Measurements from ENCODE around the gene PRSS8.

Gene PRSS8

DNA sequence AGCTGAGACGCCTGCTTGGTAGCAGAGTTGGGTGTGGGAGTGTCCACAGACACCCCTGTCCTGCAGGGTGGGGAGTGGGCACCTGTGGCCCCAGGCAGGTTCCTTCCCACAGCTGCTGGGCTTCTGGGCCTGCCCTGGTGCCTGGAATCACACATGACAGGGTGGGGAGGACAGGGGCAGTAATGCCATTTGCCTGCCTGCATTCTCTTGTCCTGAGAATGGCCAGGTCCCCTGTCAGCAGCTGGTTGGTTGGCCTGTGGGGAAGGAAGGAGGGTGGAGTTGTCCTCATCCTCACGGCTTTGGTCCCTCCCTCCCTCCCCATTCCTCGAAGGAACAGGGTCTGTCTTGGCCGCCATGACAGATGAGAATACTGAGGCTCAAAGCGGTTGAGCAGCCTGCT lies 52.0 kb downstream of the PRSS8 start:
- no peak for DNase-seq (ENCODE audit: low read depth in 3 of 3, low spot score in 1 of 3)

GRCh38 chr16:31083081-31083480 lies 52.4 kb downstream of the PRSS8 start:
- no peak for DNase-seq (ENCODE audit: low read depth in 3 of 3, low spot score in 1 of 3)

DNA sequence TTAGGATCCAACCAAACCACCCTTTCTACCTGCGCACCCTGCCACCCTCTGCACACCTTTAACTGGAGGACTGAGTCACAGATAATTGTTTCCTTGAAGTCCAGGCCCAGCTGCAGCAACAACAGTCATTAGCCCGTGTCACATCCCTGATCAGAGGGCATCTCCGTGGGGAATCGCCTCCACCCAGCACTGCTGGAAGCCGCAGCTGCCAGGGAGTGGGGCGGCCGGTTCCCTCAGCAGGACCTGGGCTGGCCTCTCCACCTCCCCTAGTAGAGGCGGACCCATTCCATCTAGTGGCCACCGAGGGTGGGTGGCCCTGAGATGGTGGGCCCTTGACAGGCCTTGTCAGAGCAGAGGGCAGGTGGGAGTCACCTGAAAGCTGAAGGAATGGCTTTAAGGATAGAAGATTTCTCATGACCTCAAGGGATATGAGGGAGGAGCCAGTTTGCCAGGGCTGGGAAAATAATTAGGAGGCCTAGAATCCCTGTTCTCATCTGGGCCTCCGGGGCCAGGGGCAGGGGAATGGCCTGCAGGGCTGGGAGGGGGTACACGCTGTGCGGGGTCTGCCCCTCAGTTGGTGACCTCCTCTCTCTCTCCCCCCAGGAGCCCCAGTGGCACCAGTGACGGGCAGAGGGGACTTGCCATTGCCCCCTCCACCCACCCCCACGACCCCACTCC lies 53.0 kb downstream of the PRSS8 start:
- no peak for DNase-seq (ENCODE audit: low read depth in 3 of 3, low spot score in 1 of 3)
